ENCODE data around the gene TMEM52. TPM values are rescaled to one million over a fixed set of nuclear protein-coding genes. Genes with fewer than 3 reads are reported as not detected.

Gene TMEM52
- total and polyA plus RNA-seq, 2 experiments from 2014 or later, result 4.2 to 7.1 TPM

GRCh38 chr1:1964811-1965210, 45.7 kb upstream of the TMEM52 start:
- H3K4me3 ChIP-seq, result no peak overlapping the region
- H3K4me1 ChIP-seq (ENCODE audit: low read depth), result peaks cover 17% of the 10 kb centered on the region
- H3K36me3 ChIP-seq, result no peaks in the 10 kb centered on the region
- H3K27ac ChIP-seq, result no peak overlapping the region
- no peak for DNase-seq (ENCODE audit: low read depth in 1 of 2, low spot score in 1 of 2)
- no peak for TF ChIP-seq CTCF (IDR thresholded peaks at IDR 0.05; ENCODE audit: low read depth, low read length)
- H3K9me3 ChIP-seq (ENCODE audit: low read depth), result no peaks in the 10 kb centered on the region
- H3K27me3 ChIP-seq, result no peaks in the 10 kb centered on the region

- no peak for TF ChIP-seq CTCF (IDR thresholded peaks at IDR 0.05; ENCODE audit: low read depth, low read length)
- H3K9me3 ChIP-seq (ENCODE audit: low read depth), result no peaks in the 10 kb centered on the region
- no peak overlapping the region for H3K27ac ChIP-seq
- no peak overlapping the region for H3K4me3 ChIP-seq
- no peaks in the 10 kb centered on the region for H3K36me3 ChIP-seq
- H3K4me1 ChIP-seq (ENCODE audit: low read depth), result peaks cover 17% of the 10 kb centered on the region
- DNase-seq (ENCODE audit: low read depth in 1 of 2, low spot score in 1 of 2), result no peak
- H3K27me3 ChIP-seq, result no peaks in the 10 kb centered on the region
These were observed 44.5 kb upstream of the TMEM52 start for GRCh38 chr1:1963570-1963969.

GRCh38 chr1:1962752-1963151, 43.7 kb upstream of the TMEM52 start:
- Histone ChIP-seq H3K4me1 (ENCODE audit: low read depth) (peaks cover 17% of the 10 kb centered on the region), H3K4me3 (no peak overlapping the region), H3K9me3 (ENCODE audit: low read depth) (no peaks in the 10 kb centered on the region), H3K36me3 (no peaks in the 10 kb centered on the region), H3K27me3 (no peaks in the 10 kb centered on the region), H3K27ac (no peak overlapping the region)
- no peak for TF ChIP-seq CTCF (IDR thresholded peaks at IDR 0.05; ENCODE audit: low read depth, low read length)
- no peak for DNase-seq (ENCODE audit: low read depth in 1 of 2, low spot score in 1 of 2)

- peaks cover 17% of the 10 kb centered on the region for H3K4me1 ChIP-seq (ENCODE audit: low read depth)
- H3K36me3 ChIP-seq, result no peaks in the 10 kb centered on the region
- peak in 1 of 2 donors; percentile 64 for DNase-seq (ENCODE audit: low read depth in 1 of 2, low spot score in 1 of 2)
- no peaks in the 10 kb centered on the region for H3K9me3 ChIP-seq (ENCODE audit: low read depth)
- H3K27ac ChIP-seq, result no peak overlapping the region
- no peaks in the 10 kb centered on the region for H3K27me3 ChIP-seq
- no peak overlapping the region for H3K4me3 ChIP-seq
- TF ChIP-seq CTCF (IDR thresholded peaks at IDR 0.05; ENCODE audit: low read depth, low read length), result no peak
These were observed 41.6 kb upstream of the TMEM52 start for GRCh38 chr1:1960480-1961196.

GRCh38 chr1:1959840-1960479, 40.9 kb upstream of the TMEM52 start:
- H3K4me1 ChIP-seq (ENCODE audit: low read depth), result peaks cover 17% of the 10 kb centered on the region
- H3K27ac ChIP-seq, result no peak overlapping the region
- H3K36me3 ChIP-seq, result no peaks in the 10 kb centered on the region
- peak; percentile 90 to 91 for DNase-seq (ENCODE audit: low read depth in 1 of 2, low spot score in 1 of 2)
- no peaks in the 10 kb centered on the region for H3K9me3 ChIP-seq (ENCODE audit: low read depth)
- H3K4me3 ChIP-seq, result no peak overlapping the region
- TF ChIP-seq CTCF (IDR thresholded peaks at IDR 0.05; ENCODE audit: low read depth, low read length), result peak; percentile 89
- no peaks in the 10 kb centered on the region for H3K27me3 ChIP-seq

Data from cardiac muscle cell (in vitro differentiated cells and primary cell).